B cell (primary cell): Measurements from ENCODE around the gene ARFGAP2. TPM values are rescaled to one million over a fixed set of nuclear protein-coding genes. Genes with fewer than 3 reads are reported as not detected.
A peak's percentile ranks its signal among the peaks of the same experiment; 100 is the strongest.

Source experiments
- ATAC-seq: fragments of 200-7000 bp; cut with Tn5 transposase; one replicate; pipeline ENCODE4 v1.10.0; 2021; ENCODE audit warnings: low read depth, mild to moderate bottlenecking, moderate number of reproducible peaks, moderate library complexity
- CTCF ChIA-PET: fragments of 350-600 bp; sonication (Branson Sonifier 250); formaldehyde crosslinking; loops from one replicate; lab custom pipeline; 2021; ENCODE audit warnings: antibody characterized with exemption, inconsistent platforms; lab: Charles Lee
- POLR2A ChIA-PET: fragments of 350-600 bp; sonication (Branson Sonifier 250); formaldehyde crosslinking; loops from one replicate; lab custom pipeline; 2021; ENCODE audit warnings: antibody characterized with exemption; lab: Charles Lee
- DNase-seq: peaks from one replicate; pipeline ENCODE4 v3.0.0; 2013
- H2AFZ ChIP-seq: 2 replicates; pipeline ENCODE4 v1.6.1; 2012; ENCODE audit warnings: mild to moderate bottlenecking, low read depth, low read length; ENCODE audit not compliant: insufficient read depth, poor library complexity, severe bottlenecking
- H3K27ac ChIP-seq, 2 donors: 1 replicate in 1 of 2; 2 replicates in 1 of 2; pipeline ENCODE4 v1.5.1; 2012 to 2013; ENCODE audit warnings: low read length in 2 of 2, mild to moderate bottlenecking in 2 of 2, moderate library complexity in 1 of 2
- H3K27me3 ChIP-seq, 4 experiments: fragments of 200-600 bp in 1 of 4; sonication (generic) in 1 of 4; replicated peaks in 1 of 4; 1 replicate in 2 of 4; 2 replicates in 2 of 4; pipeline versions ENCODE4 v1.6.1 to v1.7.0; 2013 to 2016; ENCODE audit warnings: low read length in 3 of 4, mild to moderate bottlenecking in 2 of 4, mixed read lengths in 1 of 4, moderate library complexity in 1 of 4; ENCODE audit not compliant: insufficient read depth in 4 of 4, control insufficient read depth in 3 of 4; ENCODE audit errors: control extremely low read depth in 1 of 4
- H3K36me3 ChIP-seq, 2 experiments: replicated peaks in 1 of 2; 1 replicate in 1 of 2; 2 replicates in 1 of 2; pipeline versions ENCODE4 v1.6.1 to v1.7.1; 2013; ENCODE audit warnings: low read length in 1 of 2; ENCODE audit not compliant: insufficient read depth in 2 of 2, control insufficient read depth in 1 of 2; ENCODE audit errors: control extremely low read depth in 1 of 2, extremely low read depth in 1 of 2
- H3K4me1 ChIP-seq, 2 donors: fragments of 200-600 bp in 1 of 2; sonication (generic) in 1 of 2; 1 replicate in 1 of 2; 2 replicates in 1 of 2; pipeline versions ENCODE4 v1.5.1 to v1.6.1; 2013 to 2017; ENCODE audit warnings: low read length in 2 of 2; ENCODE audit not compliant: control insufficient read depth in 2 of 2, insufficient read depth in 2 of 2
- H3K4me2 ChIP-seq: replicated peaks from 2 replicates; pipeline ENCODE3; 2012; ENCODE audit warnings: mild to moderate bottlenecking, low read depth, low read length; ENCODE audit not compliant: poor library complexity, severe bottlenecking
- H3K4me3 ChIP-seq, 5 experiments: fragments of 200-600 bp in 1 of 5; sonication (generic) in 1 of 5; 1 replicate in 3 of 5; 2 replicates in 2 of 5; pipeline versions ENCODE4 v1.5.1 to v1.7.0; 2011 to 2016; ENCODE audit warnings: low read length in 4 of 5, mild to moderate bottlenecking in 4 of 5, low read depth in 2 of 5, control low read depth in 1 of 5, moderate library complexity in 1 of 5; ENCODE audit not compliant: insufficient read depth in 1 of 5; ENCODE audit errors: control extremely low read depth in 1 of 5, extremely low read depth in 1 of 5
- H3K79me2 ChIP-seq: fragments of 200-600 bp; sonication (generic); one replicate; pipeline ENCODE4 v1.6.0; 2016; ENCODE audit warnings: low read length; ENCODE audit not compliant: control insufficient read depth, insufficient read depth
- H3K9ac ChIP-seq: fragments of 200-600 bp; sonication (generic); 2 replicates; pipeline ENCODE4 v1.6.1; 2017; ENCODE audit warnings: mild to moderate bottlenecking, low read length, moderate library complexity
- H3K9me3 ChIP-seq, 3 donors: one replicate each; pipeline versions ENCODE4 v1.6.1 to v1.7.1; 2013; ENCODE audit warnings: low read length in 2 of 3; ENCODE audit not compliant: control insufficient read depth in 2 of 3, insufficient read depth in 1 of 3; ENCODE audit errors: control extremely low read depth in 1 of 3
- H4K20me1 ChIP-seq: 2 replicates; pipeline ENCODE4 v1.6.0; 2012; ENCODE audit warnings: mild to moderate bottlenecking, low read length; ENCODE audit not compliant: insufficient read depth, control insufficient read depth, poor library complexity, severe bottlenecking
- H3K27ac Mint-ChIP-seq: one replicate; pipeline ENCODE4 v1.8.0; 2021; ENCODE audit warnings: mixed read lengths
- H3K27me3 Mint-ChIP-seq: one replicate; pipeline ENCODE4 v1.8.0; 2021; ENCODE audit warnings: mixed read lengths
- H3K4me1 Mint-ChIP-seq: one replicate; pipeline ENCODE4 v1.8.0; 2021; ENCODE audit warnings: mixed read lengths
- H3K4me3 Mint-ChIP-seq: one replicate; pipeline ENCODE4 v1.8.0; 2021; ENCODE audit warnings: mixed read lengths
- H3K9me3 Mint-ChIP-seq: one replicate; pipeline ENCODE4 v1.8.0; 2022; ENCODE audit warnings: mixed read lengths; ENCODE audit not compliant: insufficient read depth
- CTCF ChIP-seq: fragments of 200-600 bp; IDR thresholded peaks from one replicate; pipeline ENCODE4 v1.8.0; 2022; ENCODE audit warnings: antibody characterized with exemption, mild to moderate bottlenecking
- EZH2 ChIP-seq: IDR thresholded peaks from 2 replicates; pipeline ENCODE4 v1.6.1; 2012; ENCODE audit warnings: borderline replicate concordance, low read depth, mild to moderate bottlenecking, moderate library complexity, low read length; ENCODE audit not compliant: insufficient read depth, poor library complexity, severe bottlenecking
- WGBS: methylation state at CpG from one replicate; pipeline ENCODE4 v1.1.5; 2013; ENCODE audit warnings: missing lambda C conversion rate; ENCODE audit not compliant: insufficient coverage; 5-methylcytosine and 5-hydroxymethylcytosine counted together
- intact Hi-C: fragments of 100-400 bp; cut with micrococcal nuclease; formaldehyde crosslinking; loops from one replicate; pipeline ENCODE4 v1.10.0; 2022
- polyA plus RNA-seq: library from polyadenylated mRNA; depleted of rRNA; stranded (reverse); fragments of >200 nt; gene quantifications from 2 replicates; pipeline ENCODE4 v1.2.3, GENCODE V29; 2012
- total RNA-seq, 2 donors: library from RNA; stranded (reverse); fragments of 120-200 nt in 1 of 2; gene quantifications; 1 replicate in 1 of 2; 2 replicates in 1 of 2; pipeline versions ENCODE4 v1.2.3 to v1.2.4, GENCODE V29; 2013 to 2022

ARFGAP2 gene
- total and polyA plus RNA-seq, 2 donors (not counting 1 experiment from before 2014, with no cell fraction given) = 141 to 200 TPM

- Histone ChIP-seq H3K4me1 (peaks cover 12 to 22% of the 10 kb centered on the region in 2 donors), H4K20me1 (no peaks in the 10 kb centered on the region), H3K79me2 (peaks cover 29% of the 10 kb centered on the region), H3K9ac (no peak overlapping the region), H2AFZ (no peak overlapping the region), H3K27ac (no peak overlapping the region), H3K36me3 (peaks cover 2 to 15% of the 10 kb centered on the region in 2 experiments), H3K9me3 (no peaks in the 10 kb centered on the region), H3K4me2 (no peak overlapping the region), H3K27me3 (no peaks in the 10 kb centered on the region), H3K4me3 (no peak overlapping the region)
- Mint-ChIP-seq H3K27ac (no peak overlapping the region), H3K4me3 (no peak overlapping the region), H3K4me1 (peaks cover 25% of the 10 kb centered on the region), H3K9me3 (no peaks in the 10 kb centered on the region), H3K27me3 (no peaks in the 10 kb centered on the region)
- ChIA-PET CTCF (interaction anchor here (0.6 kb wide), 1 partner anchor 289 kb away, joined by 5 read pairs; no protein-coding TSS in a partner anchor), POLR2A (no interaction called here)
- ATAC-seq (no peak), DNase-seq (no peak)
- no peak for TF ChIP-seq CTCF
- TF ChIP-seq EZH2 = no peak
- no CpG with 5 or more reads among the region's 1 CpG for WGBS
- intact Hi-C loops = no loop called here
These were observed 43.7 kb upstream of the ARFGAP2 start for GRCh38 chr11:47220401-47220821.

GRCh38 chr11:47216121-47216798 is 39.6 kb upstream of the ARFGAP2 start:
- peaks cover 30% of the 10 kb centered on the region for H3K4me1 Mint-ChIP-seq
- H3K9ac ChIP-seq = peak overlapping the region; percentile 73
- intact Hi-C loops = no loop called here

More at GRCh38 chr11:47216121-47216798, 39.6 kb upstream of the ARFGAP2 start:
- Histone ChIP-seq H3K9me3 (no peaks in the 10 kb centered on the region), H3K4me3 (peak overlapping the region; percentile 44 to 92 (median 74)), H3K79me2 (peaks cover 34% of the 10 kb centered on the region), H3K27ac (peak overlapping the region; percentile 6 to 68), H3K4me2 (peak overlapping the region; percentile 80), H3K36me3 (peaks cover 2 to 8% of the 10 kb centered on the region in 2 experiments), H4K20me1 (no peaks in the 10 kb centered on the region), H2AFZ (peak overlapping the region; percentile 83), H3K4me1 (peaks cover 14 to 31% of the 10 kb centered on the region in 2 donors), H3K27me3 (no peaks in the 10 kb centered on the region)
- no peaks in the 10 kb centered on the region for H3K27me3 Mint-ChIP-seq
- peak overlapping the region; percentile 98 for H3K4me3 Mint-ChIP-seq
- DNase-seq (peak; percentile 52), ATAC-seq (peak; percentile 26)
- 18% methylated on average over 12 of the region's 12 CpGs for WGBS
- H3K9me3 Mint-ChIP-seq = no peaks in the 10 kb centered on the region
- ChIA-PET POLR2A (interaction anchor here (0.5 to 2.6 kb wide), 2 partner anchors 29 to 269 kb away, joined by 3 to 10 read pairs; partner anchors contain the start of gene PACSIN3), CTCF (interaction anchor here (0.9 to 3.7 kb wide), 7 partner anchors 32 to 280 kb away, joined by 3 to 37 read pairs (median 5); partner anchors contain the start of genes ACP2, ARFGAP2, CSTPP1 and NR1H3)
- H3K27ac Mint-ChIP-seq = peak overlapping the region; percentile 98
- TF ChIP-seq CTCF (peak; percentile 11), EZH2 (no peak)
